HG02588 (cell line): ENCODE data around the gene ZNF536.

ENCODE experiments used
- ATAC-seq: cut with Tn5 transposase; IDR thresholded peaks from one replicate; pipeline ENCODE4 v1.9.1; 2021; ENCODE audit warnings: mild to moderate bottlenecking, moderate library complexity; ENCODE audit not compliant: unreplicated experiment

Gene ZNF536

DNA sequence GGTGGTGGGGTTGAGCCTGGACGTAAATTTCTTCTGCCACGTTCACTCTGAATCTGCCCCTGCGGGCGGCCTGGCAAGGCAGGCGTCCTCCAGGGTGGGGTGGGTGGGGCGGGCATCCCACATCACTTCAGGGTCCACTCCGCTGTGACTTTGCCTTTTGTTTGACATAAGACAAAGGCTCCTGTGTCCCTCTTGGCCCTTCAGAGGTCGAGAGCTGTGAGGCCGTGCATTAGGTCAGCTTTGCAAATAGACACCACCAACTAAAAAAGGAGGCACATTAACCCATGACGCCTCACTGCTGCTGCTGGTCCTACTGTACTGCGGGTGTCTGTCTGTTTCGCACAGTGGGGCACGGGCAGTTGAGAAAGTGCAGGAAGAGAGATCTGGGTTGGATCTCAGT lies 10.5 kb upstream of the ZNF536 start:
- no peak for ATAC-seq

- no peak for ATAC-seq
Observed at GRCh38 chr19:30362156-30362754, 9.9 kb upstream of the ZNF536 start.

- no peak for ATAC-seq
Observed at GRCh38 chr19:30363073-30363472, 9.1 kb upstream of the ZNF536 start.

DNA sequence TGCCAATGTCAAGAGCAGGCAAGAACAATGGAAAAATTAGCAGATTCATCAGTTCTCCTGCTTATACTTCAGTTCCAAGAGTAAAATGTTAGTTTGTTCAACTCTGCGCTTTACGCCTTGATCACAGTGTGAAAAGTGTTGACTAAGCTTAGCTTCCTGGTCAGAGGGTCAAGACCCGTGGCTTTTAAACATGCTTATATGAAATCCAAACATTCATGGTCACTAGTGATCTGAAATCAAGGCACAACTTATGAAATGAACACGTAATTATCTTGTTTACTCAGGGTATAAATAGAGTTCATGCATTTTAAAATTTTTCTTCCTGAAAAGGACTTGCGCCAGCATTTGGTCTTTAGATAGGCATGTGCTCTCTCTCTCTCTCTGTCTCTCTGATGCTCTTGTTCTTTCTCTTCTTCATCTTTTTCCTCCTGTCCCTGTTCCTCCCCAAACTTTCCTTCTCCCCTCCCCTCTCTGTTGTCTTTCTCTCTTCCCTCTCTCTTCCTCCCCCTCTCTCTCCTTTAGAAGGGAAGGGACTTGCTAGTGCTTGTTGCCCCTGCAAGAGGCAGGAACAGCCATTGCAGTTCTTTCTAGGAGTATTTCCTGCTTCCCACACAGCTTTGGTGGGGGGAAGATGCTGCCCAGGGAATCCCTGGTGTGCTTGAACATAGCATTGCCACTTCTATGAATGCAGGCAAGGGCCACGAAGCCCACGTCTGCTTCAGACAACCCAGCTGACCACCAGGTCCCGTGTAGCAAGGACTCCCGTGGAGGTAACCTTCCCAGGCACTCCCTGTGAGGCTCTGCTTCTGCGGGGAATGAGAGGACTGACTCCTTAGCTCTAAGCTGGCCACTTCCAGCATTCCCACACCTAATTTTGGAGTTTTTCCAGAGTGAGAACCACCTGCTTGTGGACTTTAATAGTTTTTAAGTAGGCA lies 7.1 kb upstream of the ZNF536 start:
- no peak for ATAC-seq

DNA sequence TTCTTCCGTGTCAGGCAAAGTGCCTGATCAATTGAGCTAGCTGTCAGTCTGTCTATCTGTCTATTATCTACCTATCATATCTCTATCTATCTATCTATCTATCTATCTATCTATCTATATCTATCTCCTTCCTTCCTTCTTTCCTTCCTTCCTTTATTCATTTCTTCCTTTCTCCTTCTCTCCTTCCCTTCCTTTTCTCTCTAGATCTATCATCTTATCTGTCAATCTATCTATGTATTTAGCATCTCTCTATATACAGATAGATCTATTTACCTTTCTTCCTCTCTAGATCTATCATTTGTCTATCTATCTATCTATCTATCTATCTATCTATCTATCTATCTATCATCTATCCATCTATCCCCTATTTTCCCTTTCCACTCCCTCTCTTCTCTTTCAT lies 5.9 kb upstream of the ZNF536 start:
- no peak for ATAC-seq

GRCh38 chr19:30367006-30367405 lies 5.2 kb upstream of the ZNF536 start:
- ATAC-seq: no peak

DNA sequence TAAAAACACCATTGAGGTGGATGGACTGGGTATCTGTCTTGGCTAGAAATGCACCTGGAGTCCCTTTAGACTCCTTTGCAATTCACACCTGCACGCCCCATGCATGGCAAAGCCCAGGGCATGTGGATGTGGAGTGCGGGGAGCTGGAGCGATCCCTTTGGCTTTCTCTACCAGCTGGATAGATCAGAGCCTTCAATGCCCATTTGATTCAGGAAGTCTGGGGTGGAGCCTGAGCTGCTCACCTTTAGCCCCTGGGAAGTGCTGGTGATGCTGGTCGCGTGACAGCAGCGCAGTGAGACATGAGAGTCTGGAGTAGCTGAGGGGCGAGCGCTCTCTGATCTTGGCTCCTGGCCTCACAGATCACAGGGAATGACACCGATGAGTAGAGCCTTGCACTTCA lies 4.8 kb upstream of the ZNF536 start:
- ATAC-seq: no peak

- ATAC-seq: no peak
Observed at GRCh38 chr19:30369833-30370232, 2.4 kb upstream of the ZNF536 start.

DNA sequence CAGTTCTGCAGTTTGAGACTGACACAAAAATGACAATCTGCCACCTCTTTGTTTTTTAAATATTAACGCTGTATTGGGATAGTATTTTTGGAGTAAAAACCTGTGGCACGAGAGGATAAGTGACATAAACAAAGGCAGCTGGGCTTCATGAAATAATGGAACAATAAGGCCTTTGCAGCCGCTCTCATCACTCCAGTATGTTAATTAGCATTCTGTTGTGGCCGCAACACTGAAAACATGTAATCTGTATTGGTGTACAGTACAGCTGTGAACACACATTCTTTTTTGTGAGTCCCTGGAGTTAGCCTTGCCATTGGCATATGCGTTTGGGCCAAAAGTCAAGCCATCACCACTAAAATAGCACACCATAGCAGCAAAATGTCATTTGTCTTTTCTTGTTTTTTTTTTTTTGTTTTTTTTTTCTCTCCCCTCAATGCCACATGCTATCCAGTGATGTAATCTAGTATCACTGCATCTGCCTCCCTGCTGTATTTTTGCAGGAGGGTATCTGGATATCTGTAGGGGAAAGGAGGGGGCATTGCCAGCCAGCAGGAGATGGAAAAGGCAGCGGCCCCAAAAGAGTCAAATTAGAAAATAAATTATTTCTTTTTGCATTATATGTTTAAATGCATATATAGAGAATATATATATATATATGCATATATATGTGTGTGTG lies 885 bp upstream of the ZNF536 start:
- ATAC-seq: no peak

- ATAC-seq: no peak
Observed at GRCh38 chr19:30373593-30373992, 1.4 kb downstream of the ZNF536 start.

DNA sequence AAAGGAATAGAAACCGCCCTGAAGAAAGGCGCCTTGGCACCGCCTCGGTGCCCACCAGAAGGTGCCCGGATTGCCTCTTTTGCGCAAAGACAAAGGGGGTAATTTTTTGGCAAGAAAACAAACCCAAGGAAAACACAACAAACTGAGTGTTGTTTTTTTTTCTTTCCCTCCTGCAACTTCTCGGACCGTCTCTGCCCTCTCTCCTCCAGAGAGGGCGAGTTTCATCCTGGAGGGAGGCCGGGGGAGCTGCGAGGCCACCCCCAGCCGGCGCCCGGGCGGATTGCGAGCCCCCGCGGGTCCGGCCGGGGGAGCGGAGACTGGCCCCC lies 2.3 kb downstream of the ZNF536 start:
- no peak for ATAC-seq

DNA sequence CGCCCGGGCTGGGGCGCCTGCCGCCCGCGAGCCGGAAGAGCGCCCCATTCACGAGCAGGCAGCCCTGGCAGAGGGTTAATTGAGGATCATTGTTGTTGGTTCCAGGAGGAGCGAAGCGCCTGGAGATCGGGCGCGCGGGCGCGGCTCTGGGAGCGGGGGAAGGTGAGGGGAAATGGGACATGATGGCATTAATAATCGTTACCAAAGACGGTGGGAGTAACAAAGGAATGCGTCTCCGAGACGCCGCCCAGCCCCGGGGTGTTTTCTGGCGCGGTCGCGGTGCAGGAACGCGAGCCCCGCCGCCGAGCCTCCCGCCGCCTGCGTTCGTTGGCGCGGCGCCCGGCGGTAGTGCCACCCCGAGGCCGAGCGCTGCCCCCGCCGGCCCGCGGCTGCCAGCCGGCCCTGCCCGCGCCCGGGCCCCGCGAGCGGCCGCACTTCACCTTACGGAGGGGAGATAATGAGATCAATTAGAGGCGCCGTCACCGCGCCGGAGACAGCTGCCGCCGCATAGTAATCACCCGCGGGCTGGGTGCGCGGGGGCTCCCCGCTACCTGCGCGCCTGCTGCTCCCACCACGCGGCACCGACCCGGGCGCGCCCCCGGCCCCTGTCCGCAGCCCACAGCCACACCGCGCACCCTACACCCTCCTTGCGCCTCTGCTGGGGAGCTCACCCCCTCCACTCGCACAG lies 2.8 kb downstream of the ZNF536 start:
- ATAC-seq: no peak

DNA sequence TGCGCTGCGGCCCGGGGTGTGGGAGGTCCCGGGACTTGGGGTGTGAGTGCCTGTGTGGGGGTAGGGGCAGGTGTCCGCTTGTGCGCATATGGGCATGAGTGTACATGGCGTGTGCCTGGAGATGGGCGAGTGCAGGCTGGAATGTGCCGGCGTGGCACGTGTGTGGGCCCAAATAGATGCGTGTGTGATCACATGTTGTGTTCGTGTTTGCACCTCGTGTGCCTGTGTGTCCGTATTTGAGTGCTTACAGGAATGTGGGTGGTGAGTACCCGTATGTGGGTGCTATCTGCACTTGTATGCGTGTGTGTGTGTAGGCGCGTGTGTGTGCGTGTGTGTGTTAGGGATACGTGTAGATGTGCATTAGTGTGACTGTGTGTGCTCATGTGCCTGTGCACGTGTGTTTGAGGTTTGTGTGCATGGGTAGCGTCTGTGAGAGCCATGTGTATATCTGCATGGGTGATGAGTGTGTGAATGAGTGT lies 3.4 kb downstream of the ZNF536 start:
- ATAC-seq: no peak

- no peak for ATAC-seq
Observed at GRCh38 chr19:30376272-30376671, 4.1 kb downstream of the ZNF536 start.

DNA sequence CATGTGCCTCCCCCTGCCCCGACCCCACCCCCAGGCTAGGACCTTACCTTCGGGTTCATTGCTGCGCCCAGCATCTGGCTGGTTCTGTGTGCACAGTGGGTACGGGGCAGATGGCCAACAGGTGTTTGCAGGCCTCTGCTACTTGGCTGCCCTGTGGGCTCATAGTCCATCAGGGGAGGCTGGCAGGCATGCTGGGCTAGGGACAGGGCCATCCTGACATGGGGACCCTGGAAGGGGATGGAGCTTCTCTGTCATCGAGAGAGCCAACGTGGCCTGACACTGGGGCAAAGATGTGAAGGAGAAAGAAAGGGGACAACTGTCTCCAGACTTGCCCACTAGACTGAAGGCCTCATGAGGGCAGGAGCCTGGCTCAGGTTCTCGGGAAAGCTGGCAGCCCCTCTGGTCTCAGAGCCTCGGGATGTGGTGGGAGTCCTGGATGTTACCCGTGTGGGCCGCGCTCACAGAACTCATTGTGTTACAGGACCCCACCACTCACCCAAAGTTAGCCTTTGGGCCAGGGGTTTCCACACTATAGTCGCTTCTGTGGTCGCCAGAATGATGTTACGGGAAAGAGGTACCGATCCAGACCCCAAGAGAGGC lies 4.7 kb downstream of the ZNF536 start:
- ATAC-seq: no peak

GRCh38 chr19:30378701-30379100 lies 6.5 kb downstream of the ZNF536 start:
- ATAC-seq: no peak

- no peak for ATAC-seq
Observed at GRCh38 chr19:30379841-30380610, 7.8 kb downstream of the ZNF536 start.

DNA sequence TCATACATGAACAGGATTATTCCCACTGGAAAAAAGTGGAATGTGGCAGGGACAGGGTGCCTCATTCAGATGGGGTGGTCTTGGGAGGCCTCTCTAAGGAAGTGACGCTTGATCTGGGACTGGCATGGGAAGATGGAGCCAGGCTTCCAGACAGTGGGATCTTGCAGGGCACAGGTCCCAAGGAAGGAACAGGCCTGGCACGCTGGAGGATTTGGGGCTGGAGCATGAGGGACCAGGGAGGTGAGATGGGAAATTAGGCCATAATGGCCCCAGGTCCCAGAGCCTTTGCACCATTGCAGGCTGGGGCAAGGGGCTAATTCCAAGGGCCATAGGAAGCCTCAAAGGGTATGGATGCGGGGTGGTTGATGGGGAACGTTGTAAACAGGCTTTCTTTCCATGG lies 9.2 kb downstream of the ZNF536 start:
- ATAC-seq: no peak

GRCh38 chr19:30385174-30385573 lies 13.0 kb downstream of the ZNF536 start:
- no peak for ATAC-seq

GRCh38 chr19:30385666-30386065 lies 13.5 kb downstream of the ZNF536 start:
- no peak for ATAC-seq
